Activated naive CD4-positive, alpha-beta T cell treated with anti-CD3 and anti-CD28 coated beads for 36 hours (primary cell): ENCODE data around the gene DNM3. TPM values are rescaled to one million over a fixed set of nuclear protein-coding genes. Genes with fewer than 3 reads are reported as not detected.

Experiments
- CTCF ChIA-PET: fragments of 350-600 bp; sonication (Branson Sonifier 250); formaldehyde crosslinking; loops from one replicate; lab custom pipeline; 2021; ENCODE audit warnings: antibody characterized with exemption; lab: Charles Lee
- DNase-seq: peaks from one replicate; pipeline ENCODE4 v3.0.0-alpha.2; 2020
- H3K27ac Mint-ChIP-seq: one replicate; pipeline ENCODE4 v1.8.0; 2021; ENCODE audit warnings: mild to moderate bottlenecking, mixed read lengths
- H3K27me3 Mint-ChIP-seq: one replicate; pipeline ENCODE4 v1.8.0; 2021; ENCODE audit warnings: low read depth, mixed read lengths
- H3K36me3 Mint-ChIP-seq: one replicate; pipeline ENCODE4 v1.8.0; 2021; ENCODE audit warnings: low read depth, mixed read lengths
- H3K4me1 Mint-ChIP-seq: one replicate; pipeline ENCODE4 v1.8.0; 2021; ENCODE audit warnings: low read depth, mixed read lengths
- H3K4me3 Mint-ChIP-seq: one replicate; pipeline ENCODE4 v1.8.0; 2021; ENCODE audit warnings: mild to moderate bottlenecking, moderate library complexity, mixed read lengths
- H3K9me3 Mint-ChIP-seq: one replicate; pipeline ENCODE4 v1.8.0; 2021; ENCODE audit warnings: mixed read lengths
- intact Hi-C: fragments of 100-400 bp; cut with micrococcal nuclease; formaldehyde crosslinking; loops from one replicate; pipeline ENCODE4 v1.15.1; 2023
- total RNA-seq, 2 experiments: library from RNA; stranded (reverse); gene quantifications; one replicate each; pipeline ENCODE4 v1.2.3, GENCODE V29; 2021

The DNM3 gene
- total RNA-seq, 2 experiments from 2014 or later, result 0.96 to 0.98 TPM

GRCh38 chr1:172399756-172400721 is 558.7 kb downstream of the DNM3 start:
- Mint-ChIP-seq H3K36me3 (no peaks in the 10 kb centered on the region), H3K4me1 (peaks cover 59% of the 10 kb centered on the region), H3K9me3 (no peaks in the 10 kb centered on the region), H3K4me3 (no peak overlapping the region), H3K27me3 (no peaks in the 10 kb centered on the region), H3K27ac (no peak overlapping the region)
- intact Hi-C loops, result loop anchor here (1.0 to 10.0 kb wide), 9 partner anchors 29 to 745 kb away; partner anchors contain the start of genes MYOC, PIGC and VAMP4
- CTCF ChIA-PET, result interaction anchor here (0.6 to 5.4 kb wide), 31 partner anchors 8 to 399 kb away, joined by 3 to 43 read pairs (median 5); no protein-coding TSS in a partner anchor
- no peak for DNase-seq

DNA sequence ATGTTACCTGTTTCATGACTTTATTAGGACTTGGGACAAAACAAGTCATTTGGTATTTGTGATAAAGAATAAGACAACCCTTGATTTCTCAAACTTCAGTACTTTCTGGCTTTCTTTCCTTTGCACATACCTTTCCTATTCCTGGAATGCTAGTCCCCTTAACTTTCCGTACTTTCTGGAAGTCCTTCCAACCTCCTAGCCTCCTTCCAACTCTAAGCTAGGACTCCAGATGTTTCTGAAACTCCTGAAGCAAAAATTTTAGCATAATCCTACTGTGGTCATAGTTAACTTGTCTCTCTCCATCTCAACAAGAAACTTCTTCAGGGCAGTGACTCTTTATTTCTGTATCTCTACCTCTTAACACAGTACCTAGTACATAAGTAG is 559.4 kb downstream of the DNM3 start:
- intact Hi-C loops, result no loop called here
- CTCF ChIA-PET, result interaction anchor here (0.9 to 5.4 kb wide), 9 partner anchors 11 to 309 kb away, joined by 3 to 43 read pairs (median 5); no protein-coding TSS in a partner anchor
- Mint-ChIP-seq H3K27ac (no peak overlapping the region), H3K36me3 (no peaks in the 10 kb centered on the region), H3K27me3 (no peaks in the 10 kb centered on the region), H3K9me3 (no peaks in the 10 kb centered on the region), H3K4me3 (no peak overlapping the region), H3K4me1 (peaks cover 55% of the 10 kb centered on the region)
- no peak for DNase-seq

- Mint-ChIP-seq H3K4me1 (peaks cover 52% of the 10 kb centered on the region), H3K27me3 (no peaks in the 10 kb centered on the region)
Measured at GRCh38 chr1:172401477-172401876, 560.2 kb downstream of the DNM3 start.

GRCh38 chr1:172401892-172402291 is 560.6 kb downstream of the DNM3 start:
- Mint-ChIP-seq H3K9me3 (no peaks in the 10 kb centered on the region), H3K27ac (no peak overlapping the region), H3K27me3 (no peaks in the 10 kb centered on the region), H3K4me1 (peaks cover 50% of the 10 kb centered on the region), H3K4me3 (no peak overlapping the region), H3K36me3 (no peaks in the 10 kb centered on the region)
- intact Hi-C loops, result no loop called here
- CTCF ChIA-PET, result interaction anchor here (0.7 to 5.4 kb wide), 5 partner anchors 9 to 310 kb away, joined by 3 to 43 read pairs (median 6); no protein-coding TSS in a partner anchor
- DNase-seq, result peak; percentile 39

More at GRCh38 chr1:172401477-172401876, 560.2 kb downstream of the DNM3 start:
- intact Hi-C loops, result no loop called here
- no peaks in the 10 kb centered on the region for H3K36me3 Mint-ChIP-seq
- no peak for DNase-seq
- no peak overlapping the region for H3K27ac Mint-ChIP-seq
- no peaks in the 10 kb centered on the region for H3K9me3 Mint-ChIP-seq
- CTCF ChIA-PET, result interaction anchor here (1.2 to 5.4 kb wide), 5 partner anchors 10 to 310 kb away, joined by 3 to 43 read pairs (median 6); no protein-coding TSS in a partner anchor
- H3K4me3 Mint-ChIP-seq, result no peak overlapping the region

DNA sequence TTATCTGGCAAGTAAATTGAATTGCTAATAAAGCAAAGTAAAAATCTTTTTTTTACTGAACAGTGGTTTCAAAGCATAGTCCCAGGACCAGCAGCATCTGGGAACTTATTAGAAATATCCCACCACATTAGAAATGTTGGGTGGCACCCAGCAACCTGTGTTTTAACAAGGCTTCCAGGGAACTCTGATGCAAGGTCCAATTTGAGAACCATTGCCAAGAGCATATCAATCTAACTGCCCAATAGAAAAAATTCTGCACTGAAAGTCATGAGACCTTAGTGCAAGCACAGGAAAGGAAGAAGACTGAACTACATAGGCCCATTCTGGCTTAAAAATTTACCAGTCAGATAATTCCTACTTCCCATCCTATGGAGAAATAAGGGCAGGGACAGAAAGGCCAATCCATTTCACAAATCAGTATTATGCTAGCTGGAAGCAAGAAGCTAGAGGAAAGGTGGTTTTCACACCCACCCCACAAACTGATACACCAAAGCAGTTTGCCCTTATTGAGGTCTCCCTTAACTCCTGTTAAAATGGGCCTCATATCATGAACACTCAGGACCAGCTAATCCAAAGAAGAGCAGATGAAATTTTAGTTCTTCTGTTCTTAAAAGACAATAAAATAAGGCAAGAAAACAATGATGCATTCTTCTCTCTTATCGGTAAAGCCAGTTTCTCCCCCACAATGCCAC is 561.7 kb downstream of the DNM3 start:
- H3K36me3 Mint-ChIP-seq, result no peaks in the 10 kb centered on the region
- no peaks in the 10 kb centered on the region for H3K9me3 Mint-ChIP-seq
- no peaks in the 10 kb centered on the region for H3K27me3 Mint-ChIP-seq
- no peak for DNase-seq
- H3K27ac Mint-ChIP-seq, result no peak overlapping the region
- peaks cover 39% of the 10 kb centered on the region for H3K4me1 Mint-ChIP-seq
- H3K4me3 Mint-ChIP-seq, result no peak overlapping the region
- CTCF ChIA-PET, result interaction anchor here (0.6 to 5.4 kb wide), 10 partner anchors 9 to 401 kb away, joined by 3 to 43 read pairs (median 3); partner anchors contain the start of gene C1orf105
- intact Hi-C loops, result no loop called here

GRCh38 chr1:172404121-172404520 is 562.8 kb downstream of the DNM3 start:
- Mint-ChIP-seq H3K27ac (no peak overlapping the region), H3K9me3 (no peaks in the 10 kb centered on the region), H3K36me3 (no peaks in the 10 kb centered on the region), H3K4me3 (no peak overlapping the region), H3K27me3 (no peaks in the 10 kb centered on the region), H3K4me1 (peaks cover 28% of the 10 kb centered on the region)
- intact Hi-C loops, result no loop called here
- DNase-seq, result no peak
- CTCF ChIA-PET, result interaction anchor here (0.7 to 1.8 kb wide), 4 partner anchors 76 to 401 kb away, joined by 3 to 5 read pairs (median 4); no protein-coding TSS in a partner anchor

GRCh38 chr1:172405912-172406311 is 564.6 kb downstream of the DNM3 start:
- intact Hi-C loops, result no loop called here
- no peak overlapping the region for H3K4me3 Mint-ChIP-seq
- H3K27me3 Mint-ChIP-seq, result no peaks in the 10 kb centered on the region
- no peak overlapping the region for H3K27ac Mint-ChIP-seq
- CTCF ChIA-PET, result interaction anchor here (1.4 kb wide), 1 partner anchor 403 kb away, joined by 4 read pairs; no protein-coding TSS in a partner anchor
- DNase-seq, result no peak
- H3K9me3 Mint-ChIP-seq, result no peaks in the 10 kb centered on the region
- no peaks in the 10 kb centered on the region for H3K36me3 Mint-ChIP-seq
- H3K4me1 Mint-ChIP-seq, result peaks cover 10% of the 10 kb centered on the region

- peaks cover 12% of the 10 kb centered on the region for H3K4me1 Mint-ChIP-seq
- DNase-seq, result no peak
- no peaks in the 10 kb centered on the region for H3K9me3 Mint-ChIP-seq
- CTCF ChIA-PET, result interaction anchor here (0.6 to 1.4 kb wide), 2 partner anchors 305 to 405 kb away, joined by 3 to 4 read pairs; no protein-coding TSS in a partner anchor
- H3K27me3 Mint-ChIP-seq, result no peaks in the 10 kb centered on the region
- H3K27ac Mint-ChIP-seq, result no peak overlapping the region
- intact Hi-C loops, result no loop called here
- no peak overlapping the region for H3K4me3 Mint-ChIP-seq
- H3K36me3 Mint-ChIP-seq, result no peaks in the 10 kb centered on the region
Measured at GRCh38 chr1:172406968-172407367, 565.7 kb downstream of the DNM3 start.

DNA sequence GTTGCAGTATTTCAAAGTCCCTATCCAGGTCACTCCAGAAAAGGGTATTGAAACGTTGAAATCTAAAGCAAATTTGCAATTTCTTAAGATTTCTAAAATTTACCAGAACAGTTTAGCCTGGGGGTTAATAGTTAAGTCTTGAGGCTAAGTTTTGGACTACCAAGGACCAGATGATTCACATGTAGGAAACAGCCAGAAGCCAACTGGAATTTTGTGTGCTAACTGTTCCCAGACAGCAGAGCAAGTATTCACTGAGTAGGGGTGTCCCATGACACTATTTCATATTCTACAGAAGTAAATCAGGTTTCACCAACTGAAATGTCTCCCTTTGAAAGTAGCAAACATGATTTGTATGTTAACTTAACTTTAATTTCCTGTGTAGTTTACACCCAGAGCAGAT is 567.7 kb downstream of the DNM3 start:
- H3K4me3 Mint-ChIP-seq, result no peak overlapping the region
- H3K36me3 Mint-ChIP-seq, result no peaks in the 10 kb centered on the region
- no peaks in the 10 kb centered on the region for H3K27me3 Mint-ChIP-seq
- no peaks in the 10 kb centered on the region for H3K9me3 Mint-ChIP-seq
- no peak overlapping the region for H3K27ac Mint-ChIP-seq
- DNase-seq, result no peak
- H3K4me1 Mint-ChIP-seq, result peaks cover 17% of the 10 kb centered on the region
- CTCF ChIA-PET, result interaction anchor here (0.9 to 1.3 kb wide), 2 partner anchors 10 to 42 kb away, joined by 3 to 9 read pairs; no protein-coding TSS in a partner anchor
- intact Hi-C loops, result no loop called here

GRCh38 chr1:172410027-172410426 is 568.7 kb downstream of the DNM3 start:
- Mint-ChIP-seq H3K36me3 (no peaks in the 10 kb centered on the region), H3K4me3 (no peak overlapping the region), H3K9me3 (no peaks in the 10 kb centered on the region), H3K4me1 (peaks cover 17% of the 10 kb centered on the region), H3K27ac (no peak overlapping the region), H3K27me3 (no peaks in the 10 kb centered on the region)
- intact Hi-C loops, result no loop called here
- no peak for DNase-seq
- CTCF ChIA-PET, result interaction anchor here (1.3 to 3.0 kb wide), 2 partner anchors 11 to 19 kb away, joined by 3 to 15 read pairs; no protein-coding TSS in a partner anchor

- Mint-ChIP-seq H3K27me3 (no peaks in the 10 kb centered on the region), H3K4me1 (peaks cover 11% of the 10 kb centered on the region), H3K36me3 (no peaks in the 10 kb centered on the region), H3K4me3 (no peak overlapping the region), H3K27ac (no peak overlapping the region), H3K9me3 (no peaks in the 10 kb centered on the region)
- intact Hi-C loops, result loop anchor here (1.0 kb wide), 2 partner anchors 32 to 74 kb away; no protein-coding TSS in a partner anchor
- no peak for DNase-seq
- CTCF ChIA-PET, result interaction anchor here (0.8 to 3.0 kb wide), 6 partner anchors 9 to 409 kb away, joined by 3 to 15 read pairs (median 6); no protein-coding TSS in a partner anchor
Measured at GRCh38 chr1:172411791-172412338, 570.6 kb downstream of the DNM3 start.
